Dedifferentiated amniotic fluid mesenchymal stem cell (primary cell): ENCODE results near the gene ZNF407.
A peak's percentile ranks its signal among the peaks of the same experiment; 100 is the strongest.
"Not testable (repeated sequence)": the region's sequence is repeated elsewhere in the genome, so short reads cannot be mapped to it uniquely, and the experiment has no call there.

Source experiments
- DNase-seq: peaks from one replicate; pipeline ENCODE4 v3.0.0-alpha.2; 2016; ENCODE audit errors: extremely low spot score

The ZNF407 gene

GRCh38 chr18:75070625-75071483 is 473.2 kb downstream of the ZNF407 start:
- DNase-seq, result peak; percentile 57

GRCh38 chr18:75071484-75071785 is 473.8 kb downstream of the ZNF407 start:
- DNase-seq, result no peak

DNA sequence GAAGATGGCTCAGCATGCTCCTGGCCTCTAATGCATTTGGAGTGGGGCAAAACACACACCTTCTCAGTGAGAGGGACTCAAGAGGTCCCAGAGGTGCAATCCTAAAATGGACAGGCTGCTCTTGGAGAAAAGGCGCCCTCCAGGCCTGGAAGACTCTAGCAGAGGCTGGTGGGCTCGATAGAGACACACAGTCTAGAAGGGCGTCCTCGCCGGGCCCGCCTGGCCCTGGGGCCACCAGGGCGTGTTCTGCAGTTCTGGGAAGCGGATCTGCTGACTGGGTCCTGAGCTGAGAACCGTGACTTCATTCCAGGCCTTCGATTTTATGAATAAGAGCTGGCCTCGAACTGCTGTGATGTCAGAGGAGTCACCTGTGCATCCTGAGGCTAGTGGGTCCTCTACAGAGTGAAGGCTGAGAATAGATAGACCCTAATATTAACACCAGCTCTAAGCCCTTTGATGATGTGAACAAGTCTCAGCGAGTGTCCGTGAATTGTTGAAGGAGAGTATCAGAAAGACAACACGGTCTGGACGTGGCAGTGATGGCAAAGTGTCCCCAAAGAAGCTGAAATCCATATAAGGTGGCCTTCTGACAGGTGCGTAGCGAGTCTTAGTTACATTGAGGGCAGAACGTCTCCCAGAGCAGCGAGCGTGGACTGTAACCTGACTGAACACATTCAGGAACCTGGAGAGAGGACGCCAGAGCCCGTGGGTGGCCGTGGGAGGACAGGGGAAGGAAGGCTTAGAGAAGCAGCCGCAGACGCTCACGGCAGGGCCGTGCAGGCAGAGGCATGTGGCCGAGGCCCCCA is 474.4 kb downstream of the ZNF407 start:
- DNase-seq, result no peak

DNA sequence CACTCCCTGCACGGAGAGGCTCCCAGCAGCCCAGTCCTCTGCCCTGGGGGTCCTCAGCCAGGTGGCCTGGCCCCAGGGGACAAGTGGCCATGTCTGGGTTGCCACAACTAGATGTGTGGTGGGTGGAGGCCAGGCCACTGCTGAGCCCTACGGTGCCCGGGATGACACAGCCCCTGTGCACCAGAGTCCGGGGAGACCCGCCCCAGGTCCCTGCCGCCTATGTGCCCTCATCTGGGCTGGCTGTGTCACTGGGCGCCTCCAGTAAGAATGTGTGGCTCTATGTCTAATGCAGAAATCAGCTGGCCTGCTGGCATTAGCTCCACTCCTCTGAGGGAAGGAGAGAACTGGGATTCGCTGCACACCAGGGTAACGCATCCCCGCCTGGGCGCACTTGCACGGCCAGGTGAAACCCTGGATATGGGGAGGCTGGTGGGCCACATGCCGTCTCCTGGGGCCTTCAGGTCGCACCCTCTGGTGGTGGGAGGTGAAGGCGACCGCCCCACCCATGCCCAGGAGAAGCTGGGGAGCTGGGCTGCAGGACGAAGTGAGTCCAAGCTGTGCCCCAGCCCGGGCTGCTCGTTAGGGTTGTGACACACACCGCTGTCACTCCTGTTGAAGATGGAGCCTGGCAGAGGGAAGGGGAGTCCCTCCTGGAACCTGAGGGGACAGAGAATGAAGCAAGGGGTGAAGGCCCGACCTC is 475.2 kb downstream of the ZNF407 start:
- no peak for DNase-seq

DNA sequence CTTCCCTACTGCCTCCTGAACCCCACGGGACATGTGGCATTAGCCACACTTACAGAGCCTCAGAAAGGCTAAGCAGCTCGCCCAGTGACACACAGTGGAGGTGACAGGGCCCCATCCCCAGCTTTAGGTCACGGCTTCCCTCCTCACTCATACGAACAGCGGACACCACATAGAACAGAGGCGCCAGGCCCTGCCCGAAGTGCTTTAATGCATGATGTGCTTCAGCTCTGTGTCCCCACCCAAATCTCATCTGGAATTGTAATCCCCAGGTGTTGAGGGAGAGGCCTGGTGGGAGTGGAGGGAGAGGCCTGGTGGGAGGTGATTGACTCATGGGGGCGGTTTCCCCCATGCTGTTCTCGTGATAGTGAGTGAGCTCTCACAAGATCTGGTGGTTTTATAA is 476.0 kb downstream of the ZNF407 start:
- no peak for DNase-seq

DNA sequence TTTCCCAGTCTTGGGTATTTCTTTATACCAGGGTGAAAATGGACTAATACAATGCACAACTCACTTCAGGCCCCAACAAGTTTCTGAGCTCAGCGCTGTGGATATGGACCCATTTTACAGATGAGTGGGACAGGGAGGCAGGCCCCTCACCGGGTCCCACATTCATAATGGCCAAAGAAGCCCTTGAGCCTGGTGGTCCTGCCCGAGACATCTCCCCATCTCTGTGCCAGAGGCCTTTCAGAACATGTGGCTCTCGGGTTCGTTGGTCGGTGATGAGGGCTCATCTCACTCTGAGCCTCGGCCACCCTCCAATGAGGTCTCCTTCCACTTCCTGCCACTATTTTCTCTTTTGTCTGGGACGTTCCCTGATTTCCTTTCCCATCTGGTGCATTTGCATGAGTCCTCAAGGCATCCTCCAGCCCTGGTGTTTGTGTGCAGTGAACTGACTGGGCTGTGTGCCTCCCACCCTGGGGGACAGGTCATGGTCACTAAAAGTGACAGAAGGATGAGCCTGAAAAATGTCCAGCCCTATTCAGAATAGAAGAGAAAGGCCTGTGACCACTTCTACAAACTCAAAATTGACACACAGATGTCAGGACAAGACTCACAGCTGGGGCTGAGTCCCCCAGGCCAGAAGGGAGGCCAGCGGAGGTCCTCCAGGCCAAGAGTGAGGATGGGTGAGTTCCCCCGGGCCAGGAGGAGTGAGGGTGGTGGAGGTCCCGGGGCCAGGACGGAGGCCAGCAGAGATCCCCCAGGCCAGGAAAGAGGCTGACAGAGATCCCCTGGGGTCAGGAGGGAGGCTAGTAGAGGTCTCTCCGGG is 476.7 kb downstream of the ZNF407 start:
- no peak for DNase-seq

DNA sequence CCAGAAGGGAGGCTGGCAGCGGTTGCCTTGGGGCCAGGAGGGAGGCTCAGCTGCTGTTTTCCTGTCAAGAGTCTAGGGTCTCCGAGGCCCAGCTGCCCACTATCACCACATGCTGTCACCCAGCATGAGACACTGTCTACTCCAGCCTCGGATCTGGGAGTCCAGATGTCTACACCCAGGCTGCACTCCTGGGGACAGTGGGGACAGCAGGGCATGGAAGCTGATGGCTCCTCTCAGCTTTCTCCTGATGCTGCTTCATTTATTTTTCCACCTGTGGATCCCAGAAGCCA is 477.3 kb downstream of the ZNF407 start:
- no peak for DNase-seq

DNA sequence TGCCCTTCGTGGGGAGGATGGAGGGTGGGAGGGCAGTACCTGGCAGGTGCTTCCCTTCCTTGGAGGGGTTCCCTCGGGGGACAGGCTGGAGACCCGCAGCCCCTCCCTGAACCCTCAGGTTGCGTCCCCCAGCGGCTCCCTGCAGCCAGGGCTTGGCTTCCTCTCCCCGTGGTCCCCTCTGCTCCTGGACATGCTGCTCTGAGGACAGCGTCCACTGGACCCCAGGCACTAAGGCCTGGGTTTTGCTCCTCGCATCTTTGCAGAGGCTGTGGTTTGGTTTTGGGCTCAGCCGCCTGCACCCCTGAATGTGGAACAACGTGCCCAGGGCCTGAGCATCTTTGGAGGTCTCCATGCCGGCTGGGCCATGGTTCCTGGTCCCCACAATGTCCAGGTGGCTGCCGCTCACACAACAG is 477.8 kb downstream of the ZNF407 start:
- DNase-seq, result no peak

- DNase-seq, result no peak
Observed at GRCh38 chr18:75076286-75076685, 478.6 kb downstream of the ZNF407 start.

- DNase-seq, result no peak
Observed at GRCh38 chr18:75081486-75081885, 483.8 kb downstream of the ZNF407 start.

- DNase-seq, result no peak
Observed at GRCh38 chr18:75083131-75083530, 485.5 kb downstream of the ZNF407 start.

- DNase-seq, result no peak
Observed at GRCh38 chr18:75083761-75084160, 486.1 kb downstream of the ZNF407 start.

GRCh38 chr18:75085676-75086075 is 488.0 kb downstream of the ZNF407 start:
- DNase-seq, result not testable (repeated sequence)

- no peak for DNase-seq
Observed at GRCh38 chr18:75086494-75087034, 488.9 kb downstream of the ZNF407 start.

GRCh38 chr18:75087119-75088020 is 489.7 kb downstream of the ZNF407 start:
- DNase-seq, result no peak

- DNase-seq, result no peak
Observed at GRCh38 chr18:75088021-75088506, 490.4 kb downstream of the ZNF407 start.

GRCh38 chr18:75088622-75089211 is 491.0 kb downstream of the ZNF407 start:
- no peak for DNase-seq

DNA sequence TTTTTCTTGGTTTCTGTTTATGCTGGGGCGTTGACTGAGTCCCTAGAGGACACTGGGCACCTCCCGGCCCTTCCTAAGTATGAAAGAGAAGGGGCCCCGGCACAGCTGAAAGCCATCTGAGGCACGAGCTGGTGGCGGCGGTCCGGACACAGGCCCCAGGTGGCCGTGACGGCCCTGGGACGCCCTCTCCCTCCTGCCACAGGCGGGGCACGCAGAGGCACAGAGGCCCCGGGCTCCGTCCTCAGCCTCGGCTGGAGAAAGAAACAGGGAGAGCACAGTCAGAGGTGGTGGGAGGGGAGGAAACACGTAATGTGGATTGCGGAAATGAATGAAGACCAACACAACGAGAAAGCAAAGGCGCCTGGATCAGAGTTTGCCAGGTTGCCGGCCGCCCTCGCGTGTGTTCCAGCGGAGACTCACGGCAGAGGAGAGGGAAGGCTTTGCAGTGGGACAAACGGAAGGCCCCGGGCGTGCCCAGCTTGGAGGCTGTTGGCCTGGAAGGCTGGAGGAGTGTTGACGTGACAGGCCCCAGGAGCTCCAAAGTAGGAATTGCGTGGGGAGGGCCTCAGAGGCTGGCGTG is 492.2 kb downstream of the ZNF407 start:
- no peak for DNase-seq

DNA sequence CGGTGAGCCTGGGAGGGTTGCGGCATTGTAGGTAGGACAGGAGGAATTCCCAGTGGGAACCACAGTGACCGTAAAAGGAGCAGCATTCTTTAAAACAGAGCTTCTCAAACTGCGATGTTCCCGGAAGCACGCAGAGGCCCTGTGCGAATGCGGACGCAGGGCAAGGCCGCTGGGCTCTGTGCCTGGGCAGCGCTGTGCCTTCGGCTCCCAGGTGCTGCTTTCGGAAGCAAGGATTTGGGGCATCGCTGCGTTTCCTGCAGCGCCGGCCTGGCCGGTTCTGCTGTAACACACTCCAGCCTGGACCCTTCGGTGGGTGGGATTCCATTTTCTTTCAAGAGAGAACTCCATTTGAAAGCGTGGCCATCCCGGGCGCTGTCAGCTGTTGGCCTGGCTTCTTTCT is 492.7 kb downstream of the ZNF407 start:
- no peak for DNase-seq
